ENCODE measurements around the gene ANKHD1. TPM values are rescaled to one million over a fixed set of nuclear protein-coding genes. Genes with fewer than 3 reads are reported as not detected.
"Not testable (repeated sequence)": the region's sequence is repeated elsewhere in the genome, so short reads cannot be mapped to it uniquely, and the experiment has no call there.

The ANKHD1 gene
- total and polyA plus RNA-seq, 10 donors = 30.5 to 235 (median 157) TPM

DNA sequence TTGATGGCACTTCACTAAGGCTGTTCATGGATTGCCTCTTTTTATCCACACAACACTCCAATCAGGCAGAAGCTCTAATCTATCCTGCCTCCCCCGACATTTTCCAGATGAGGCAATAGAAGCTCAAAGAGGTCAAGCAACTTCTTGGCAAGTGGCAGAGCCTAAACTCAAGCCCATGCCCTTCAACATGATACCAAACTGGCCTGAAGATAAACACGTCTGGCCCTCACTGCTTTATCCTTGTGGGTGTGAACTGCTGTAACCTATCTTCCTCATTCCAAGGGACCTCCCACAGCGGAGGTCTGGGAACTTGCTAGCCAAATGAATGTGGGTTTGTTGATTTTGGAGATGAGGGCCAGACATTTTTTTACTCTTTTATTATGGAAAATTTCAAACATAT is 172.5 kb downstream of the ANKHD1 start:
- Histone ChIP-seq H3K36me3 (peaks cover 0 to 31% (median 5%) of the 10 kb centered on the region in 6 donors), H3K9me3 (no peaks in the 10 kb centered on the region), H3K27me3 (replicated peaks in 1 of 7) (no peaks in the 10 kb centered on the region), H3K4me3 (no peak overlapping the region), H3K27ac (peak overlapping the region in 6 of 8 donors; percentile 14 to 68 (median 46)), H3K4me1 (peaks cover 8 to 61% (median 29%) of the 10 kb centered on the region in 6 donors)
- TF ChIP-seq POLR2AphosphoS5 (IDR thresholded peaks at IDR 0.05) (peak in 1 of 3 donors; percentile 72), POLR2A (IDR thresholded peaks at IDR 0.05) (no peak)
- TF ChIP-seq, protein P1, sequence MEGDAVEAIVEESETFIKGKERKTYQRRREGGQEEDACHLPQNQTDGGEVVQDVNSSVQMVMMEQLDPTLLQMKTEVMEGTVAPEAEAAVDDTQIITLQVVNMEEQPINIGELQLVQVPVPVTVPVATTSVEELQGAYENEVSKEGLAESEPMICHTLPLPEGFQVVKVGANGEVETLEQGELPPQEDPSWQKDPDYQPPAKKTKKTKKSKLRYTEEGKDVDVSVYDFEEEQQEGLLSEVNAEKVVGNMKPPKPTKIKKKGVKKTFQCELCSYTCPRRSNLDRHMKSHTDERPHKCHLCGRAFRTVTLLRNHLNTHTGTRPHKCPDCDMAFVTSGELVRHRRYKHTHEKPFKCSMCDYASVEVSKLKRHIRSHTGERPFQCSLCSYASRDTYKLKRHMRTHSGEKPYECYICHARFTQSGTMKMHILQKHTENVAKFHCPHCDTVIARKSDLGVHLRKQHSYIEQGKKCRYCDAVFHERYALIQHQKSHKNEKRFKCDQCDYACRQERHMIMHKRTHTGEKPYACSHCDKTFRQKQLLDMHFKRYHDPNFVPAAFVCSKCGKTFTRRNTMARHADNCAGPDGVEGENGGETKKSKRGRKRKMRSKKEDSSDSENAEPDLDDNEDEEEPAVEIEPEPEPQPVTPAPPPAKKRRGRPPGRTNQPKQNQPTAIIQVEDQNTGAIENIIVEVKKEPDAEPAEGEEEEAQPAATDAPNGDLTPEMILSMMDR (IDR thresholded peaks at IDR 0.05 in 8 of 11, conservative IDR thresholded peaks at IDR 0.05 in 3 of 11) = no peak
- DNase-seq = no peak
- 57 to 75% (median 65%) methylated on average over 3 of the region's 3 CpGs for WGBS, 5 donors
- intact Hi-C loops (cut with DNase I; ENCODE audit: low total_unique reads) = no loop called here

- Histone ChIP-seq H3K36me3 (peaks cover 0 to 27% (median 2%) of the 10 kb centered on the region in 6 donors), H3K4me1 (peaks cover 0 to 50% (median 18%) of the 10 kb centered on the region in 6 donors), H3K27me3 (replicated peaks in 1 of 7) (no peaks in the 10 kb centered on the region), H3K27ac (peak overlapping the region in 3 of 8 donors; percentile 37 to 68 (median 57)), H3K9me3 (no peaks in the 10 kb centered on the region), H3K4me3 (no peak overlapping the region)
- TF ChIP-seq, protein P1 (IDR thresholded peaks at IDR 0.05 in 8 of 11, conservative IDR thresholded peaks at IDR 0.05 in 3 of 11) = peak; percentile 21 to 73 (median 55)
- TF ChIP-seq POLR2AphosphoS5 (IDR thresholded peaks at IDR 0.05) (peak in 1 of 3 donors; percentile 67), POLR2A (IDR thresholded peaks at IDR 0.05) (no peak)
- peak; percentile 90 for DNase-seq
- intact Hi-C loops (cut with DNase I; ENCODE audit: low total_unique reads) = no loop called here
- 66 to 88% (median 78%) methylated on average over 6 to 8 of the region's 8 CpGs for WGBS, 5 donors
Measured at GRCh38 chr5:140575309-140575708, 173.7 kb downstream of the ANKHD1 start.

DNA sequence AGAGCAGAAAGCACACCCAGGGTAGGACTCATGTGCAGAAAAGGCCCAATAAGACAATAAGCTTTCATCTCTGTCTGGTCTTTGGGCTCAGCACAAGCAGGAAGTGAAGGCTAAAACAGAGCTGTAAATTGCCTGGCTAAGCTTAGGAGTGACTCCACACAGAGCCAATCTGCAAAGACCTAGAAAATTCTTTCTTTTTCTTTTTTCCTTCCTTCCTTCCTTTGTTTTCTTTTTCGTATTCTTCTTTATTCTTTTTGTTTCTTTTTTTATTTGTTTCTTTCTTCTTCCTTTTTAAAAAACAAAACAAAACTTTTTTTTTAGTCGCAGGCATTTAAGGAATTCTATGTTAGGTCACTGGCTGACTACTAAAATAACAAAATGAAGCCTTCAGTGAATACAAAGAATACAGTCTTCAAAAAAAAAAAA is 175.2 kb downstream of the ANKHD1 start:
- no peak for TF ChIP-seq POLR2AphosphoS5 (IDR thresholded peaks at IDR 0.05)
- TF ChIP-seq, protein P1 (IDR thresholded peaks at IDR 0.05 in 8 of 11, conservative IDR thresholded peaks at IDR 0.05 in 3 of 11) = no peak
- TF ChIP-seq POLR2A (IDR thresholded peaks at IDR 0.05) = no peak
- peaks cover 0 to 12% (median 0%) of the 10 kb centered on the region in 6 donors for H3K36me3 ChIP-seq
- H3K27me3 ChIP-seq (replicated peaks in 1 of 7) = no peaks in the 10 kb centered on the region
- H3K9me3 ChIP-seq = no peaks in the 10 kb centered on the region
- H3K27ac ChIP-seq = peak overlapping the region in 6 of 8 donors; percentile 38 to 62 (median 44)
- peaks cover 0 to 36% (median 16%) of the 10 kb centered on the region in 6 donors for H3K4me1 ChIP-seq
- no peak for DNase-seq
- H3K4me3 ChIP-seq = no peak overlapping the region
- intact Hi-C loops (cut with DNase I; ENCODE audit: low total_unique reads) = no loop called here
- 55 to 81% (median 65%) methylated on average over 2 of the region's 2 CpGs for WGBS, 5 donors

- DNase-seq; H3K9me3 ChIP-seq; intact Hi-C loops (cut with DNase I; ENCODE audit: low total_unique reads); H3K4me3 ChIP-seq; H3K27ac ChIP-seq; H3K27me3 ChIP-seq (replicated peaks in 1 of 7): not testable (repeated sequence)
- Histone ChIP-seq H3K36me3 (peaks cover 0 to 12% (median 0%) of the 10 kb centered on the region in 6 donors), H3K4me1 (peaks cover 0 to 27% (median 15%) of the 10 kb centered on the region in 6 donors)
- 85 to 96% (median 92%) methylated on average over 6 of the region's 6 CpGs for WGBS, 5 donors
Measured at GRCh38 chr5:140579188-140579747, 177.6 kb downstream of the ANKHD1 start.
